HepG2 (cell line): ENCODE results near the gene CAMK2D. TPM values are rescaled to one million over a fixed set of nuclear protein-coding genes. Genes with fewer than 3 reads are reported as not detected.

ENCODE experiments used
- ASH2L ChIP-seq: fragments of 300-600, 200-600 bp; sonication (generic); IDR thresholded peaks from 2 replicates; pipeline ENCODE4 v1.7.0; 2017; ENCODE audit warnings: low read depth, mild to moderate bottlenecking, moderate library complexity, mixed read lengths, low read length; ENCODE audit not compliant: insufficient read length
- BRD4 ChIP-seq: sonication (generic); formaldehyde crosslinking; IDR thresholded peaks from 2 replicates; pipeline ENCODE4 v1.4.0; 2020; ENCODE audit warnings: missing genetic modification reagents
- EEA1 ChIP-seq: sonication (generic); formaldehyde crosslinking; IDR thresholded peaks from 2 replicates; pipeline ENCODE4 v1.5.1; 2020; ENCODE audit warnings: mild to moderate bottlenecking, missing genetic modification reagents, borderline replicate concordance
- HNRNPLL ChIP-seq: fragments of 200-400 bp; formaldehyde crosslinking; IDR thresholded peaks from 2 replicates; pipeline ENCODE4 v1.6.1; 2017; ENCODE audit warnings: mild to moderate bottlenecking, low read depth, low read length; ENCODE audit not compliant: poor library complexity, severe bottlenecking
- HOXD1 ChIP-seq: sonication (generic); formaldehyde crosslinking; IDR thresholded peaks from 2 replicates; pipeline ENCODE4 v1.5.0; 2020; ENCODE audit warnings: missing genetic modification reagents
- JUNB ChIP-seq: sonication (generic); formaldehyde crosslinking; IDR thresholded peaks from 2 replicates; pipeline ENCODE4 v1.8.0; 2022; ENCODE audit warnings: missing genetic modification reagents, mild to moderate bottlenecking, borderline replicate concordance
- KLF15 ChIP-seq: sonication (generic); formaldehyde crosslinking; IDR thresholded peaks from 2 replicates; pipeline ENCODE4 v1.8.1; 2023; ENCODE audit warnings: borderline replicate concordance, mild to moderate bottlenecking, inconsistent platforms, missing genetic modification reagents, mixed read lengths
- MTF1 ChIP-seq: sonication (generic); formaldehyde crosslinking; IDR thresholded peaks from 2 replicates; pipeline ENCODE4 v1.5.0; 2020; ENCODE audit warnings: missing genetic modification reagents
- NFE2L1 ChIP-seq: sonication (generic); formaldehyde crosslinking; IDR thresholded peaks from 2 replicates; pipeline ENCODE4 v1.4.0; 2020; ENCODE audit warnings: missing genetic modification reagents, mild to moderate bottlenecking, borderline replicate concordance
- NFIC ChIP-seq: IDR thresholded peaks from 2 replicates; pipeline ENCODE4 v1.6.1; 2012; ENCODE audit warnings: mild to moderate bottlenecking, low read length, inconsistent platforms
- SAP130 ChIP-seq: IDR thresholded peaks from 2 replicates; pipeline ENCODE4 v1.6.1; 2016; ENCODE audit warnings: low read depth
- SOX13 ChIP-seq, 3 experiments: fragments of 450-650 bp in 1 of 3; sonication (generic) in 1 of 3; formaldehyde crosslinking in 1 of 3; IDR thresholded peaks in 2 of 3; conservative IDR thresholded peaks in 1 of 3; 2 replicates each; pipeline versions ENCODE4 v1.5.0 to v1.6.1; 2016 to 2020; ENCODE audit warnings: antibody characterized with exemption in 1 of 3, mild to moderate bottlenecking in 1 of 3, missing compliant biosample characterization in 1 of 3, missing genetic modification reagents in 1 of 3, moderate library complexity in 1 of 3
- SP140L ChIP-seq: sonication (generic); formaldehyde crosslinking; IDR thresholded peaks from 2 replicates; pipeline ENCODE4 v1.4.0; 2020; ENCODE audit warnings: missing genetic modification reagents, borderline replicate concordance
- THAP11 ChIP-seq: IDR thresholded peaks from 2 replicates; pipeline ENCODE4 v1.6.1; 2016; ENCODE audit warnings: missing biosample characterization, missing genetic modification reagents
- TMF1 ChIP-seq: sonication (generic); formaldehyde crosslinking; IDR thresholded peaks from 2 replicates; pipeline ENCODE4 v1.8.1; 2022; ENCODE audit warnings: low read depth, missing genetic modification reagents
- ZNF263 ChIP-seq: sonication (generic); formaldehyde crosslinking; IDR thresholded peaks from 2 replicates; pipeline ENCODE4 v1.4.0; 2020; ENCODE audit warnings: missing genetic modification reagents
- ZNF30 ChIP-seq: sonication (generic); formaldehyde crosslinking; IDR thresholded peaks from 2 replicates; pipeline ENCODE4 v1.5.0; 2020; ENCODE audit warnings: mild to moderate bottlenecking, missing genetic modification reagents
- ZNF33B ChIP-seq: sonication (generic); formaldehyde crosslinking; IDR thresholded peaks from 2 replicates; pipeline ENCODE4 v1.5.1; 2020; ENCODE audit warnings: mild to moderate bottlenecking, missing genetic modification reagents
- ZNF446 ChIP-seq: sonication (generic); formaldehyde crosslinking; IDR thresholded peaks from 2 replicates; pipeline ENCODE4 v1.5.0; 2020; ENCODE audit warnings: mild to moderate bottlenecking, missing genetic modification reagents
- polyA plus RNA-seq, 8 experiments: library from polyadenylated mRNA; depleted of rRNA in 3 of 8; stranded (reverse) in 7 of 8; unstranded in 1 of 8; fragments of >200 nt; fragmentation: Illumina TruSeq in 4 of 8; extraction: Trizol in 4 of 8; gene quantifications; 2 replicates each; pipeline versions ENCODE4 v1.2.1 to v1.2.3, GENCODE V29; 2011 to 2016; ENCODE audit warnings: low read depth in 4 of 8, missing spikeins in 1 of 8, mixed read lengths in 1 of 8; ENCODE audit not compliant: insufficient read depth in 1 of 8
- total RNA-seq, 5 experiments: library from RNA; depleted of rRNA; stranded (reverse); fragments of >200 nt; fragmentation: Illumina TruSeq; extraction: Trizol; gene quantifications; 2 replicates each; pipeline ENCODE4 v1.2.3, GENCODE V29; 2016; ENCODE audit warnings: low read depth in 1 of 5
- TF ChIP-seq, protein P1 (sequence below): sonication (generic); formaldehyde crosslinking; IDR thresholded peaks from 2 replicates; pipeline ENCODE4 v1.5.1; 2020; ENCODE audit warnings: missing genetic modification reagents, mild to moderate bottlenecking, borderline replicate concordance
- TF ChIP-seq, protein P2 (sequence below): sonication (generic); formaldehyde crosslinking; IDR thresholded peaks from 2 replicates; pipeline ENCODE4 v1.4.0; 2020; ENCODE audit warnings: missing genetic modification reagents
- TF ChIP-seq, protein P3 (sequence below): sonication (generic); formaldehyde crosslinking; IDR thresholded peaks from 2 replicates; pipeline ENCODE4 v1.8.0; 2022; ENCODE audit warnings: missing genetic modification reagents, mild to moderate bottlenecking, moderate library complexity, borderline replicate concordance

The CAMK2D gene
- total and polyA plus RNA-seq, 2 of the 13 experiments (the other 11 are each of a cell fraction or from before 2014, with no cell fraction given) = 18.0 to 65.4 TPM

DNA sequence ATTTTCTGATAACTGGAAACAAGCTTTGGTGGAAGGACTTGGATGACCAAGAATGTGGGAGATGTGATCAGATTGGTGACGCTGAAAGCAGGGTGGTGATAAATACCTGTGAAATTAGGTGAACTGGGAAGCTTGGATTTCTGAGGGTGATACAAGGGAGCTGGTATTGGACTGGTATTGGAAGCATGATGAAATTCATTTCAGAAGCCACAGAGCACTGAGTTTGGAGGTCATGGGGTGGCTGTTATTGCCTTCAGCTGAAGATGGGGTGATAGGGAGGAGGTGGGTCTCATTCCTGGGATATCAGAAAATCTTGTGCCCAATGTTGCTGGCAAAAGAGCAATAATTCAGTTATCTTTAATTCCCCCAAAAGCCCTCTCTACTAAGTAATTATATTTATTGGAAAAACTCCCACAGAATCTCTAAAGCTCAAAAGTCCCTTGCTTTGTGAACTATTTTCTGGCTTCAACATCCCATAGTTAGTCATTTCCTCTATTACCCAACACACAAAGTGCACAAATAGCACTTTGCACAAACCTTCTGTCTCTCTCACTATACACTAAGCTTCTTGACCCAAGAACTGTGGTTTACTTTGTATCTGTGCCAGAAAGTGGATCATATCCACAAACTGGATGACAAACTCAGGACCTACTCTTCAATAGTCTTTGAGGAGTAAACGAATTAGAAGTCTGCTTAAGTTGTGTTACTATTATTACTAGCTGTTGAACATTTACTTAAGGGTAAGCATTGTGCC, 23.1 kb upstream of the CAMK2D start (continued):
- TF ChIP-seq HOXD1 = no peak
- no peak for TF ChIP-seq ASH2L
- peak; percentile 17; the same call in 1 of the 2 replicates for TF ChIP-seq SOX13 (IDR thresholded peaks at IDR 0.05)
- peak in 1 of 2 experiments; percentile 68; a peak in 1 of 4 replicates for TF ChIP-seq SOX13 (CRISPR knock-in tag; conservative IDR thresholded peaks at IDR 0.05 in 1 of 2, IDR thresholded peaks at IDR 0.05 in 1 of 2)
- TF ChIP-seq ZNF33B (CRISPR knock-in tag) = no peak
- no peak for TF ChIP-seq TMF1 (CRISPR knock-in tag)
- no peak for TF ChIP-seq MTF1
- no peak for TF ChIP-seq ZNF30 (CRISPR knock-in tag)
- TF ChIP-seq EEA1 (CRISPR knock-in tag) = no peak
- peak; percentile 83; the same call in 1 of the 2 replicates for TF ChIP-seq NFIC
- TF ChIP-seq, protein P1, sequence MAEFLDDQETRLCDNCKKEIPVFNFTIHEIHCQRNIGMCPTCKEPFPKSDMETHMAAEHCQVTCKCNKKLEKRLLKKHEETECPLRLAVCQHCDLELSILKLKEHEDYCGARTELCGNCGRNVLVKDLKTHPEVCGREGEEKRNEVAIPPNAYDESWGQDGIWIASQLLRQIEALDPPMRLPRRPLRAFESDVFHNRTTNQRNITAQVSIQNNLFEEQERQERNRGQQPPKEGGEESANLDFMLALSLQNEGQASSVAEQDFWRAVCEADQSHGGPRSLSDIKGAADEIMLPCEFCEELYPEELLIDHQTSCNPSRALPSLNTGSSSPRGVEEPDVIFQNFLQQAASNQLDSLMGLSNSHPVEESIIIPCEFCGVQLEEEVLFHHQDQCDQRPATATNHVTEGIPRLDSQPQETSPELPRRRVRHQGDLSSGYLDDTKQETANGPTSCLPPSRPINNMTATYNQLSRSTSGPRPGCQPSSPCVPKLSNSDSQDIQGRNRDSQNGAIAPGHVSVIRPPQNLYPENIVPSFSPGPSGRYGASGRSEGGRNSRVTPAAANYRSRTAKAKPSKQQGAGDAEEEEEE (CRISPR knock-in tag) = no peak
- TF ChIP-seq ZNF446 = no peak
- TF ChIP-seq SP140L = no peak
- TF ChIP-seq, protein P2, sequence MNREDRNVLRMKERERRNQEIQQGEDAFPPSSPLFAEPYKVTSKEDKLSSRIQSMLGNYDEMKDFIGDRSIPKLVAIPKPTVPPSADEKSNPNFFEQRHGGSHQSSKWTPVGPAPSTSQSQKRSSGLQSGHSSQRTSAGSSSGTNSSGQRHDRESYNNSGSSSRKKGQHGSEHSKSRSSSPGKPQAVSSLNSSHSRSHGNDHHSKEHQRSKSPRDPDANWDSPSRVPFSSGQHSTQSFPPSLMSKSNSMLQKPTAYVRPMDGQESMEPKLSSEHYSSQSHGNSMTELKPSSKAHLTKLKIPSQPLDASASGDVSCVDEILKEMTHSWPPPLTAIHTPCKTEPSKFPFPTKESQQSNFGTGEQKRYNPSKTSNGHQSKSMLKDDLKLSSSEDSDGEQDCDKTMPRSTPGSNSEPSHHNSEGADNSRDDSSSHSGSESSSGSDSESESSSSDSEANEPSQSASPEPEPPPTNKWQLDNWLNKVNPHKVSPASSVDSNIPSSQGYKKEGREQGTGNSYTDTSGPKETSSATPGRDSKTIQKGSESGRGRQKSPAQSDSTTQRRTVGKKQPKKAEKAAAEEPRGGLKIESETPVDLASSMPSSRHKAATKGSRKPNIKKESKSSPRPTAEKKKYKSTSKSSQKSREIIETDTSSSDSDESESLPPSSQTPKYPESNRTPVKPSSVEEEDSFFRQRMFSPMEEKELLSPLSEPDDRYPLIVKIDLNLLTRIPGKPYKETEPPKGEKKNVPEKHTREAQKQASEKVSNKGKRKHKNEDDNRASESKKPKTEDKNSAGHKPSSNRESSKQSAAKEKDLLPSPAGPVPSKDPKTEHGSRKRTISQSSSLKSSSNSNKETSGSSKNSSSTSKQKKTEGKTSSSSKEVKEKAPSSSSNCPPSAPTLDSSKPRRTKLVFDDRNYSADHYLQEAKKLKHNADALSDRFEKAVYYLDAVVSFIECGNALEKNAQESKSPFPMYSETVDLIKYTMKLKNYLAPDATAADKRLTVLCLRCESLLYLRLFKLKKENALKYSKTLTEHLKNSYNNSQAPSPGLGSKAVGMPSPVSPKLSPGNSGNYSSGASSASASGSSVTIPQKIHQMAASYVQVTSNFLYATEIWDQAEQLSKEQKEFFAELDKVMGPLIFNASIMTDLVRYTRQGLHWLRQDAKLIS (CRISPR knock-in tag) = no peak
- peak; percentile 60 for TF ChIP-seq SAP130
- no peak for TF ChIP-seq ZNF263 (CRISPR knock-in tag)
- TF ChIP-seq KLF15 (CRISPR knock-in tag) = no peak
- no peak for TF ChIP-seq HNRNPLL
- no peak for TF ChIP-seq BRD4 (CRISPR knock-in tag)
- no peak; the same call in 1 of the 2 replicates for TF ChIP-seq JUNB (CRISPR knock-in tag)
- TF ChIP-seq THAP11 = peak; percentile 57
- no peak for TF ChIP-seq NFE2L1 (CRISPR knock-in tag)
- TF ChIP-seq, protein P3, sequence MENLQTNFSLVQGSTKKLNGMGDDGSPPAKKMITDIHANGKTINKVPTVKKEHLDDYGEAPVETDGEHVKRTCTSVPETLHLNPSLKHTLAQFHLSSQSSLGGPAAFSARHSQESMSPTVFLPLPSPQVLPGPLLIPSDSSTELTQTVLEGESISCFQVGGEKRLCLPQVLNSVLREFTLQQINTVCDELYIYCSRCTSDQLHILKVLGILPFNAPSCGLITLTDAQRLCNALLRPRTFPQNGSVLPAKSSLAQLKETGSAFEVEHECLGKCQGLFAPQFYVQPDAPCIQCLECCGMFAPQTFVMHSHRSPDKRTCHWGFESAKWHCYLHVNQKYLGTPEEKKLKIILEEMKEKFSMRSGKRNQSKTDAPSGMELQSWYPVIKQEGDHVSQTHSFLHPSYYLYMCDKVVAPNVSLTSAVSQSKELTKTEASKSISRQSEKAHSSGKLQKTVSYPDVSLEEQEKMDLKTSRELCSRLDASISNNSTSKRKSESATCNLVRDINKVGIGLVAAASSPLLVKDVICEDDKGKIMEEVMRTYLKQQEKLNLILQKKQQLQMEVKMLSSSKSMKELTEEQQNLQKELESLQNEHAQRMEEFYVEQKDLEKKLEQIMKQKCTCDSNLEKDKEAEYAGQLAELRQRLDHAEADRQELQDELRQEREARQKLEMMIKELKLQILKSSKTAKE = no peak
